Activated CD4-positive, alpha-beta T cell treated with anti-CD3 and anti-CD28 coated beads for 24 hours (primary cell): ENCODE results near the gene BSND.
"Not testable (repeated sequence)": the region's sequence is repeated elsewhere in the genome, so short reads cannot be mapped to it uniquely, and the experiment has no call there.

Source experiments
- DNase-seq, 2 donors: peaks; one replicate each; pipeline ENCODE4 v3.0.0-alpha.2; 2020; ENCODE audit warnings: low read depth in 2 of 2

Gene BSND

DNA sequence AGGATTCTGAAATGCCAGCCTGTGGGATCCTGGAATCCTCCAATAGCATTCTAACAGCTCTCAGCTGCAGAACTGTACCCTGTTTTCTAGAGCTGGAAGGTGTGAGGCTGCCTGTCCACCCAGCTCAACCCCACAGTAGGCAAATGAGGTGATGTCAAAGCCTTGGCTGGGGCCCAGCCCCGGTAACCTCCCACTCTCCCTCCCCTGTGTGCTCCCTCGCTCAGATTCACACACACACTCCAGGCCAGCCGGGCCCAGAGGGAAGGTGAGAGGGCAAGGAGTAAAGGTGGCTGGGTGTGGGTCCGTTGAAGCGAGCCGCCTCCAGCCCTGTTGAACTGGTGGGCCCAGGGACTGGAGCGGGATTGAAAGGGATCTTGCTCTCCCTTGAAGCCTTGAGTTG, at the start of gene BSND:
BSND (plus strand) TSS at position 257 of the 400 bp plus-strand sequence. CDS start 254 bp downstream, outside the sequence.
- no peak for DNase-seq

DNA sequence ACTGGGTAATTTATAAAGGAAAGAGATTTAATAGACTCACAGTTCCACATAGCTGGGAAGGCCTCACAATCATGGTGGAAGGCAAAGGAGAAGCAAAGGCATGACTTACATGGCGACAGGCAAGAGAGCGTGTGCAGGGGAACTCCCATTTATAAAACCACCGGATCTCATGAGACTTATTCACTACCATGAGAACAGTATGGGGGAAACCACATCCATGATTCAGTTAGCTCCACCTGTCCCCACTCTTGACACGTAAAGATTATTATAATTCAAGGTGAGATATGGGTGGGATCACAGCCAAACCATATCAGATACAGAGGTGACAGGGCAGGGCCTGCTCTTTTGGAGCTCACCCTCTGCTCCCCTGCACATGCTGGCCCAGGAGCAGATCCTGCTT, 49.7 kb upstream of the BSND start:
- DNase-seq = no peak

DNA sequence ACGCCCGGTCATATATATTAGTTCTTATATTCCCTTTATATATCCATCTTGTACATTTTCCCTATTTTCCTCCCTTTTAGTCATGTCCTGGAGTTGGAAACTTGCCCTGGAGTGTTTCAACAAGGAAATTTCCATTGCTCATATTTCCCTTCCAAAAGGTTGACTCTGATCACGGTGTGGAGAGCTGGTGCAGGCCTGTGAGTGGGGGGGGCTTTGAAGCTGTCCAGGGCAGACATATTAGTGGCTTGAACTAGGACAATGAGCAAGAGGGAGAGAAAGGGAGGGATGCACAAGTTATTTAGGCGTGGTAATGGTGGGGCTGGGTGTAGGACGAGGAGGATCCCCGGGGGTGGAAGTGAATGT, 48.7 kb upstream of the BSND start:
- no peak for DNase-seq

DNA sequence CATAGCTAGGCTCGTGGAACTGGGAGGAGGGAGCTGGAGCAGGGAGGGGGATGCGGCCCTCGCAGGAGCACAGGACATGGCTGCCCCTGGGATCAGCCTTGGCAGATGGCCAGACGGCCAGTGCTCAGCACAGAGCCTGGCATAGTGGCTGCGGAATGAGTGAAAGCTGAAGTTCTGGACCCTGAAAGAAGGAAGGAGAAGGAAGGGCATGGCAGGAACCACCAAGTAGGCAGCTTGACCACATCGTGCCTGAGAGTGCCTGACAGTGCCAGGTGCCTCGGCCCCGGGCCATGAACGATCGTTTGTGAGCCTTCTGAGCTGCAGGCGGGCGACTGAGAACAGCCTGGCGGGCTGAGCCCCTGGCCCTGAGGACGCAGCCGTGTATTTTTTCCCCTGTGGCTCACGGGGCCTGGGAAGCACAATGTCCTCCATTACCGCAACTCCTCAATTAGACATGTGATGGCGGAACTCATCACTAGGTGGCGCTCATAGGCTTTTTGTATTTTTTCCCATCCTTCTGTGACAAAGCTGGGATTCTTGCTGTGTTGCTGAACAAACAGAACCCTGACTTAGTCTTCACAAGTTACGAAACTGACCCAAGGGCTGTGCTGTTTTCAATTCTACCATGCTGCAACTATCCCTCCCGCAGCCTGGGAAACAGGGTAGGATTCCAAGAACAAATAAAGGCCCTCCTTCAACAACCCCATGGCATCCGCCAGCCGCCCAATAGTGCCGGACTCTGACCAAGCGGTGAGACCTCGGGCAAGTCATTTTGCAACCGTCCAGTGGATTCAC, 48.2 kb upstream of the BSND start:
- peak; percentile 27 to 43 for DNase-seq

DNA sequence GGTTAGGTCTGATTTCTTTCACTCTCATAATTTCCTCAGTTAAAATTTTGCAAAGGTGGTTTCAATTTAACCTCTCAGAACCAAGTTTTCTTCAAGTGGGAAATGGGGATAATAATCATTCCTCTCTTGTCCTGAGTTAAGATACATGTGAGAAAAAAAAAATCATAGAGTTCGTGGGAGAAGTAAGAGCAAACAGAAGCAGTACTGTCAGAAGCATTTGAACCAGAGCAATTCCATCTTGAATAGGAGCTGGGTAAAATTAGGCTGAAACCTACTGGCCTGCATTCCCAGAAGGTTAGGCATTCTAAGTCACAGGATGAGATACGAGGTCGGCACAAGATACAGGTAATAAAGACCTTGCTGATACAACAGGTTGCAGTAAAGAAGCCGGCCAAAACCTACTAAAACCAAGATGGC, 46.9 kb upstream of the BSND start:
- DNase-seq = no peak

DNA sequence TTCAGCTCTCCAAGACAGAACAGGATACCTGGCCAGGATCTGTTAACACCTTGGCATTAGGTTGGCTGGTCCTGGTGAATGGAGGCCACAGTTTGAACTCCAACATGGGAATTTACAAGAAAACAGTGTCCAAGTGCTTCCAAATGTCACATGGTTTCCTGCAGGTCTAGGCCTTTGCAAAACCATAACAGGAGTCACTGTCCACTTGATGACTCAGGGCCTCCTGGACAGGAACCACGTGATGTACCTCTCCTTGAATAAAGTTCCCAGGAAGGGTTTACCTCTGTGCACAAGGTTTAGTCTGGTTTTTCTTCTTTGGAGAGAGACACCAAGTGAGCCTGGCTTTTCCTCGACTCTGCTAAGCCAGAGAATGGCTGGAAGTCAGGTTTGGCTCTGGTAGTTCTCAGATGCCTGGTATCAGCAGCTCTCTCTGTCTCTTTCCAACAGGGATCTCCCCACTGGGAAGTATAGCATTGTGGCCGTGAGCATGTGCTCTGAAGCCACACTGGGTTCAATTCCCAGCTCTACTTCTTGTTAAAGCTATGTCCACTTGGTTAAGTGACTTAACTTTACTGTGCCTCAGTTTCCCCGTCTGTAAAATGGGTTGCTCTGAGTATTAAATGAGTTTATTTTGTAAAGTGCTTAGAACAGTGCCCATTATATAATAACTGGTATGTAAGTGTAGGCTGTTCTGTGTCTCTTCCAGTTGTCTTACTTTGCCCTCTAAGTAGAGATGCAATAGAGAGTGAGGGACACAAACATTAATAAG, 45.6 kb upstream of the BSND start:
- no peak for DNase-seq

DNA sequence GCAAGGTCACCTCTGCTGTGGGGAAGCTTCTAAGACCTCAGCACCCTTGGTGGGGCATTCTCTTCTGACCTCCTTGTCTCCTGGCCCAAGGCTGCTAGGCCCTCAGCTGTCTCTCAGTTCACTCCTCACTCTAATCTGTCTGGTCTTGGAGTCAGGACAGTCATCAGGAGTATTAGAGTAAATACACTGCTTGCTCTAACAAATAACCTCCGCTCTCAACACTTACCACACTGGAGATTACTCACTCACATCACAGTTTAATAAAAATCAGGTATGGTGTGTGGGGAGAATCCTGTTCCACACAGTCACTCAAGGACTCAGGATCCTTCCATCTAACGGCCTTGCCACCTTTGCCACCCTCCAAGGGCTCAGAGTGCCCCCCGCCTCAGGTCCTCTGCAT, 44.9 kb upstream of the BSND start:
- no peak for DNase-seq

DNA sequence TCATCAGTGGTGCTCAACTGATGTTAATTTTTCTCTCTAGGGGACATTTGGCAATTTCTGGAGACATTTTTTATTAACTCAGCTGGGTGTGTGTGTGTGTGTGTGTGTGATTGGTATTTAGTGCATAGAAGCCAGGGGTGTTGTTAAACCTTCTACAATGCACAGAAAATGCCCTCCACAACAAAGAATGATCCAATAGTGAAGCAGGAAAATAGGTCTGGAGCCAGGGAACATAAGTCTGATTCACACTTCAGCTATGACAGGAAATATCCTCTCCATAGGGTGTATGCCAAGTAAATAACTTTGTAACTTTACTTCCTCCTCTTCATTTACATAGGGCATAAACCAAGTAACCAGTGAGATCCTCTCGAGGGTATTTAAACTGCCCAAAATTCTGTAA, 43.4 kb upstream of the BSND start:
- no peak for DNase-seq

DNA sequence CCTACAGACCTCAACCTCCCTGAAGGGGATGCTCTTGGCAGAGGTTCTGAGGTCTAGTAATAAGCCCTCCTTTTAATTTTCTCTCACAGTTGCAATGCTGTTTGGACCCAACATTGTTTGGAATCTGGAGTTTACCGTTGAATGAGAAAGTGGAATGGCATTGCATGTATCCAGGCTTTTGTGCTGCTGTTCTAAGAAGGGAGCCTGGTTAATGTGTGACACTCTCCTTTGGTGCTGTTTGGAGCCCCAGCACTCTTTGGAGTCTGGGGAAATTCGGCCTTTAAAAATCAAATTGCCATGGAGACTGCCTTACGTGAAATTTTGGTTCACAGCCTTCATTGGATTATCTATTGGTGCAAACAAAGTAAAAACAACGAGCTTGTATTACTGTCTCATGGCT, 42.0 kb upstream of the BSND start:
- no peak for DNase-seq

DNA sequence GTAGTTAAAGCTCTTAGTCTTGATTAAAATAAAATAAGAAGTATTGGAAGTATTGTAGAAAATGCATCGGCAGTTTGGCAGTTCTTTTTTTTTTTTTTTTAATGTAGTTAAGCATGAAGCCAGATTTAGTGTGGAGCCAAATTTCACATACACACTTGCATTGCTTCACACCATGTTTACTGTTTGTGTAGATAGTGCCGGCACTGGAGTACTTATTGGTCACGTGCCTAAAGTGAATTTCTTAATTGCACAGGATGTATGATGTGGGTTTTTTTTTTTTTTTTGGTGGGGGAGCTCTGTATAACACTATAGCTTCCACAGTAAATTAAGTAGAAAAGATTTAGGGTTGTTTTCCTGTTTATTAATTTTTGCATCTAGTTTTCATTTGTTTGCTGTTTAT, 39.5 kb upstream of the BSND start:
- no peak for DNase-seq

DNA sequence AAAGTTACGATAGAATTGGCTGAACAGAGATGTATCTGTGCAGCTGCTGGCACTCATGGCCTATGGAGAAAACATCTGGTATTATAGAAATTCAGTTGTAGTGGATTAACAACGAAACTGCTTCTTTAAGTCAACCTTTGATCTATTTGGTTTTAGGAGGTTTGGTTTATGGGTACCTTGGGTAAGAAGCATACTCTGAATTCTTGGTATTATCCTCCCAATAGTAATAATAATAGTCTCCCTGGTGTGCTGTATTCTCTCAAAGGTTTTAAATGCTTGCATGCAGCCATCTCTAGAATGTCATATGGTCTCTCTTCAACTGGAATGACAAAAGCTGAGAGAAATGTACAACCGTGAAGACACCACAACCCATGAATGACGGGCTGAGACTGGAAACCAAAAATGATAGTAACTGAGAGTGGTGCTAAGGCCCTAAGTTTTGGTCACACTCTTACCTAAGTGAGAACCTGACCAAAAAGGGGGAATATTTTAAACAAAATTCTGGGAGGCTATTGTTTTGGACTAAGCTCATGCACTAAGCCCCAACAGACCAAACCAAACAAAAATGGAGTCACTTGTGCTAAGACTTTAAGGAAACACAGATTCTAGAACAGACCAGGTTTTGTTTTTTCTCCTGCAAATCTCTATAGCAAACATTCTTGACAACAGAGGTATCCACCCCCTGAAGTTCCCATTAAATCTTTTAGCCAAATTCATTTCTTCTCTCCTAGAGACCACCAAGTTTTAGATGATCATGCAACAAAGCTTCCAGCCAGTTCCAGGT, 35.9 kb upstream of the BSND start:
- no peak for DNase-seq

DNA sequence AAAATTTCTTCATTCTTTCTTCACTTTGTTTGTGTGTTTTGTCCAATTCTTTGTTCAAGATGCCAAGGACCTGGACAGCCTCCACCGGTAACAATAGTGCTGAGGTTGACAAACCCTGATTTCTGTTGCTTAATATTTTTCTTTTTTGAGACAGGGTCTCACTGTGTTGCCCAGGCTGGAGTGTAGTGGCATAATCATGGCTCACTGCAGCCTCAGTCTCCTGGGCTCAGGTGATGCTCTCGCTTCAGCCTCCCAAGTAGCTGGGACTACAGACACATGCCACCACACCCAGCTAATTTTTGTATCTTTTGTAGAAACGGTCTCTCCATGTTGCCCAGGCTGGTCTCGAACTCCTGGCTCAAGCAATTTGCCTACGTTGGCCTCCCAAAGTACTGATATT, 34.9 kb upstream of the BSND start:
- not testable (repeated sequence) for DNase-seq

DNA sequence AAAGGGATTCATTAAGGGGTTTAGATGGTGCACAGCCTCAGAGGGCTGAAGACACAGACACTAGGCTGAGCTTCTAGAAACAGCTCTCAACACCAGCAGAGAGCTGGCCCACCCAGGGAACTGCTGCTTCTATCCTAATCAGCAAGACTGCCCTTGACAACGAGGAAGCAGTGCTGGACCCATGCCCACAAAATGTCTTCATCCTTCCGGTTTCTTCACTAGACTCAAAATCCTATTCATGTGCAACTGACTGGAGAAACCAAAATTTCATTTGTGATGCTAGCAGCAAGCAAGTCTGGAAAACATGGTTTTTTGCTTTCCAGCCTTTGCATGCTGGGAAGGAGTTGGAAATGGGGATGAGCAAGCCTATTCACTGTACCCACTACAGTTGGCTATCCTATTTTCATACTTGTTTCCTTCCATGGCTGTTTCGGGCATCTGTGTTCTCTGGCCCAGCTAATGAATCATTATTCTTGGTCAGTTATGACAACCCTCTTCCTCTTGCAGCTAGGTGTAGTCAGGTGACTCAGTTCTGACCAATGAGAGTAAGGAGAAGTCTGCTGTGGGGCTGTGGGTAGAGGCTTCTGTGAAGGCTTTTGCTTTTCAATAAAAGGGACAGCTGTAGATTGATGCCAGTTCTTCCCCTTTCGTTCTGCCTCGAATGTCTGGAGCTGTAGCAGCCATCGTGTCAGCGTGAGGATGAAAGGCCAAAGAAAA, 33.0 kb upstream of the BSND start:
- no peak for DNase-seq

DNA sequence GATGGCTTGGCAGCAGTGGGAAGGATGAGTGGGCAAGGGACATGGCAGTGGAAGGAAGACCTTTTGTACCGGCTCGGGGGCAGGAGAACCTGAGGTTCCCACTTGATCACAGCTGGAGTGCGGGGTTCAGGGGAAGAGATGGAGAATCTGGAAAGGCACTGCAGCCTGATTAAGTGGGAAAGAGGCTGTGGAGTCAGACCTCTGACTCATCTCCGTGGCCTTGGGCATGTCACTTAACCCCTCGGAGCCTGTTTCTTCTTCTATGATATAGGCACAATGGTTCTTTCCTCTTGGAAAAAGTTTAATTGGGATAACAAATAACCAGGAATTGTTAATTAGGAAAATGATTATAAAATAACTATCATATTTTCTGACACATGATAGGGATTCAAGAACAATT, 31.4 kb upstream of the BSND start:
- no peak for DNase-seq

DNA sequence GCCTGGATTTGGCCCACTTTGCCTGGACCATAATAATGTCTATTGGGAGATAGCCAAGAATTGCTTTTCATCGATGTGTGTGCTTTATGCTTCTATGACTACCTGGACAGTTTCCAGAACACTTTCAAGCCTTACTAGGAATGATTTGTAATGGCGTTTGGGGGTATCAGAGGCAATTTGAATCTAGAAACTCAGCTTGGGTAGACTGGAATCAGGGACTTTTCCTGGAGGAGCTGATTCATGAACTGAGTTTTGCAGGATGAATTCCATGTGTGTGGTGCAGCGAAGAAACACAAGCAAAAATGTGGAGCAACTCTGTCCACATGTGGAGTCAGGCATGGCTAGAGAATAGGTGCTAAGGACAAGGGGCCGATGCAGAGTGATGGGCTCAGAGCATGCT, 30.2 kb upstream of the BSND start:
- no peak for DNase-seq

DNA sequence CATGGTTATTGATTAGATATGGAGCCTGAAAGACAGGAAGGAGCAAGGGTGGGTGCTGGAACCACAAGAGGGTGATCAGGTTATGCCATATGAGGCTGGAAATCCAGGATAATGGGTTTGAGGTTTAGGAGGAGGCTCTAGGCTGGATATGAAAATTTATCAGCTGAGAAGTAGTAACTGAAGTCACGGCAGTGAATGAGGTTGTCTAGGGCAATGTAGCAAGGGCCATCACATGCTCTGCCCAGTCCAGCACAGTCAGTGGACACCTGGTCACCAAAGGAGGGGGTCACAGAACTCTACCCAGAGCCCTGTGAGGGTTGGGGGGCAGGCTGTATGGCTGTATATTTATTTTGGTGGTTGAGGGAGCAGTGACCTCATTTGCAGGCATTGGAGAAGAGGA, 28.9 kb upstream of the BSND start:
- DNase-seq = no peak

DNA sequence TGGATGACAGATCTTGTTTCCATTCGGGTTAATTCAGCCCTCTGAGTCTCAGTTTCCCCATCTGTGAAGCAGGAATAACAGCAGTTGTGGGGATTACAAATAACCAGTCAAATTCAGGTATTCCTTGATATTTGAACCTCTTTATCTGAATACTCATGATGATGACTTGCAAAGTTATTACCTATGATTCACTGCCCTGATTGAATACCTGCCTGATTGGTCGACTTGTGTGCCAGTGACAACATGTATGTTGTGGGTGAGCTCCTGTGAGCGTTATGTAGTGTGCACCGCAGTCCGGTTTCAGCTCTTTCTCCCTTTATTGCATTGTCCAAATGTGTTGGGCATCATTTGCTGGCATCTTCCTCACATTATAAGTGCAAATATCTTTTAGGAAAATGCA, 27.8 kb upstream of the BSND start:
- DNase-seq = no peak

DNA sequence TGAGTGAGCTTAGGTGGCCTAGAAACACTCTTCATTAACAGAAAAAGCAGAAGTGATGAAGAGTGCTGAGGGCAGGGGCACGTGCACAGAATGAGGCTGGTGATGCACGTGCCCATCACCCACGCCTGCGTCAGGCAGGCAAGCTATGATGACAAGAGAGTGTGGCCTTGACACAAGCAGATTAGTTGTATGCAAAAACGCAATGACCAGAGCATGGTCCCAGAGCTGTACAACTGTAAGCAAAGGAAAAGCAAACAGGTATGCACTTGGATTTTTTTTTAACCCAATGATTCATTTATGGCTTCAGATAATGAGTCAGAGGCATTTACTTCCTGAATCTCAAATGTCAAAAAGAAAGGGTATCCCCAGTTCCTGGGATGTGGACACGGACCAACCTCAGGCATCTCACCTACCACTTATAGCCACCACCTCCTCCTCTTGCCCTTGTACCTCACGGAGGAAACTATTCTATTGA, 27.4 kb upstream of the BSND start:
- DNase-seq = no peak

DNA sequence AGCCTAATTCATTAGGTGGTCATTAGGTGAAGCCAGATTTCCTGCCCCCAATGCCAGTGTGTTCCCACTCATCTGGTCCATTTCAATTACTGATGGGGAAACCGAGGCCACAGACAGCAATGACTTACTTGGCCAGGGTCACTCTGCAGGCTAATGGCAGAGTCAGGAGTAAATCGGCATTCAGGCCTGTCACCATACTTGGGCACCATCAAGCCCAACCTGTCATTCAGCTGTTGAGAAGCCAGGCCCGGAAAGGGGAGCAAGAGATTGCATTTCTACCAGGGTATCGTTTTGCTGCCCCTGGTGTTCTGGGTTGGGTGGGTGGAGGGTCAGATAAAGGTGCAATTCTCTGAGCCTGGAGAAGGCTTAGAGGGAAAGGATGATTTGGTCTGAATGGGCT, 26.3 kb upstream of the BSND start:
- DNase-seq = no peak

DNA sequence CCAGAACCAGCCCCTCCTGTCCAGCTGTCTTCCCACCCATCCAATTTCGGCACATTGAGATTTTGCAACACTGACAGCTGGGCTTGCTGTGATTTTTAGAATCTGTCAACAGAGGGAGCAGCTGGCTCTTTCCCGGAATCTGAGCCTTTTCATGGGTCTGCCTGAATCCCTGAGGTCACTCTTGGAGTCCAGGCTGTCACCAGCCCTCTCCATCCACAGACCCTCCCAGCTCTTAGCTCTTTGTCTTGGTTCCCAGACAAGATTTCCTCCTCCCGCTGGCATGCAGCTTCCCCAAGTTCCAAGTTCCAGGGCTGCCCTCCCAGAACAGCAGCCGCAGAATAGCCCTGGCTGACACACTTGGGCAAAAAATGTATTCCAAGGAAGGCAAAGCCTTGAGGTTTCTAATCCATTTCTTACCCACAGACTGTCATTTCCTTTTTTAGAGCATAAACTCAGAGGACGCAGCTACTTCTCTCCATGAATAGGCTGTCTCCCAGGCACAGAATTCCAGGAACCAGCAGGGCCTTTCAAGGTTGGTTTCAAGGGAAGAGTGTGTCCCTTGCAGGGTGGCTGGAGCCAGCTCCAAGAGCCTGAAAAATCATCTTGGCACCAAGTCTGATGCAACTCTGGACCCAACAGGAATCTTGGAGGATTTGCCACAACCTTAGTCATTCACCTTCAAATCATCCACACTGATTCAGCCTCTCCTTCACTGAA, 25.4 kb upstream of the BSND start:
- DNase-seq = no peak
